ENCODE measurements around the gene CDCA8.
"Not testable (repeated sequence)": the region's sequence is repeated elsewhere in the genome, so short reads cannot be mapped to it uniquely, and the experiment has no call there.

The CDCA8 gene

GRCh38 chr1:37718181-37718900 is 26.0 kb downstream of the CDCA8 start:
- no peak for DNase-seq

- no peak for DNase-seq
These were observed 26.7 kb downstream of the CDCA8 start for GRCh38 chr1:37718901-37719571.

- no peak for DNase-seq
These were observed 27.4 kb downstream of the CDCA8 start for GRCh38 chr1:37719572-37720195.

GRCh38 chr1:37720231-37721130 is 28.2 kb downstream of the CDCA8 start:
- DNase-seq, result no peak

- no peak for DNase-seq
These were observed 29.2 kb downstream of the CDCA8 start for GRCh38 chr1:37721565-37721964.

- no peak for DNase-seq
These were observed 30.1 kb downstream of the CDCA8 start for GRCh38 chr1:37722181-37723071.

GRCh38 chr1:37723072-37723389 is 30.7 kb downstream of the CDCA8 start:
- DNase-seq, result no peak

GRCh38 chr1:37723390-37724078 is 31.2 kb downstream of the CDCA8 start:
- no peak for DNase-seq

- DNase-seq, result no peak
These were observed 32.3 kb downstream of the CDCA8 start for GRCh38 chr1:37724575-37724974.

GRCh38 chr1:37725851-37726613 is 33.7 kb downstream of the CDCA8 start:
- DNase-seq, result no peak

GRCh38 chr1:37726751-37727585 is 34.7 kb downstream of the CDCA8 start:
- no peak for DNase-seq

GRCh38 chr1:37728416-37728815 is 36.1 kb downstream of the CDCA8 start:
- DNase-seq, result no peak

GRCh38 chr1:37730376-37730775 is 38.1 kb downstream of the CDCA8 start:
- no peak for DNase-seq

- no peak for DNase-seq
These were observed 39.1 kb downstream of the CDCA8 start for GRCh38 chr1:37731312-37732019.

- DNase-seq, result no peak
These were observed 39.9 kb downstream of the CDCA8 start for GRCh38 chr1:37732111-37732780.

- no peak for DNase-seq
These were observed 42.6 kb downstream of the CDCA8 start for GRCh38 chr1:37734629-37735591.

- not testable (repeated sequence) for DNase-seq
These were observed 45.7 kb downstream of the CDCA8 start for GRCh38 chr1:37737975-37738374.

All from fibroblast of skin of back (primary cell).